Transverse colon (tissue), 4 donors: ENCODE data around the gene TROAP. TPM values are rescaled to one million over a fixed set of nuclear protein-coding genes. Genes with fewer than 3 reads are reported as not detected.
A peak's percentile ranks its signal among the peaks of the same experiment; 100 is the strongest.

Source experiments
- DNase-seq: peaks from one replicate; pipeline ENCODE4 v3.0.0-alpha.2; 2019
- H3K27ac ChIP-seq, 4 donors: fragments of 200-600 bp; sonication (generic); 2 replicates each; pipeline ENCODE4 v1.5.1; 2016 to 2018; ENCODE audit warnings: inconsistent platforms in 4 of 4
- H3K27me3 ChIP-seq: fragments of 200-600 bp; sonication (generic); 2 replicates; pipeline ENCODE4 v1.5.1; 2017; ENCODE audit warnings: inconsistent platforms
- H3K36me3 ChIP-seq, 4 donors: fragments of 200-600 bp; sonication (generic); 2 replicates each; pipeline ENCODE4 v1.5.1; 2017 to 2019; ENCODE audit warnings: inconsistent platforms in 4 of 4
- H3K4me1 ChIP-seq, 4 donors: fragments of 200-600 bp; sonication (generic); 2 replicates each; pipeline ENCODE4 v1.5.1; 2017 to 2020; ENCODE audit warnings: inconsistent platforms in 4 of 4
- H3K4me3 ChIP-seq, 4 donors: fragments of 200-600 bp; sonication (generic); 1 replicate in 1 of 4; 2 replicates in 3 of 4; pipeline versions ENCODE4 v1.5.1 to v1.6.1; 2017 to 2019; ENCODE audit warnings: inconsistent platforms in 4 of 4
- H3K9me3 ChIP-seq, 2 donors: fragments of 200-600 bp; sonication (generic); 2 replicates each; pipeline ENCODE4 v1.5.1; 2017 to 2019; ENCODE audit warnings: inconsistent platforms in 2 of 2
- EP300 ChIP-seq: sonication (generic); formaldehyde crosslinking; IDR thresholded peaks from one replicate; pipeline ENCODE4 v1.6.1; 2017; ENCODE audit warnings: antibody characterized with exemption, low read depth
- POLR2A ChIP-seq: fragments of 450-650 bp; IDR thresholded peaks from one replicate; pipeline ENCODE4 v1.6.1; 2016; ENCODE audit warnings: antibody characterized with exemption, mild to moderate bottlenecking, moderate library complexity
- POLR2AphosphoS5 ChIP-seq, 3 donors: sonication (generic); formaldehyde crosslinking; IDR thresholded peaks; one replicate each; pipeline ENCODE4 v1.6.1; 2016; ENCODE audit warnings: antibody characterized with exemption in 3 of 3
- WGBS, 2 donors: methylation state at CpG; one replicate each; pipeline ENCODE4 v1.1.5; 2018; ENCODE audit warnings: low coverage in 1 of 2; 5-methylcytosine and 5-hydroxymethylcytosine counted together
- in situ Hi-C, 4 donors: fragments of 200-750 bp; cut with MboI; loops; one replicate each; pipeline versions ENCODE4 v1.15.0 to v1.15.1; 2017; ENCODE audit warnings: low sequenced_read_pairs in 3 of 4, low pct_ligation_motif_present in 1 of 4, low pct_unique_long_range_greater_than_20kb in 1 of 4
- intact Hi-C: fragments of 100-400 bp; cut with DNase I; formaldehyde crosslinking; loops from one replicate; pipeline ENCODE4 v1.15.1; 2023; ENCODE audit warnings: low total_unique reads
- total RNA-seq, 4 donors: library from RNA; depleted of rRNA; stranded (reverse); fragments of >200 nt; gene quantifications; one replicate each; pipeline ENCODE4 v1.1.0, GENCODE V29; 2016
- TF ChIP-seq, protein P1 (sequence below), 5 experiments: fragments of 200-600 bp in 3 of 5; fragments of 450-650 bp in 2 of 5; sonication (generic) in 3 of 5; IDR thresholded peaks; 1 replicate in 2 of 5; 2 replicates in 3 of 5; pipeline ENCODE4 v1.5.1; 2016 to 2017; ENCODE audit warnings: antibody characterized with exemption in 5 of 5, inconsistent platforms in 3 of 5, mild to moderate bottlenecking in 2 of 5, moderate library complexity in 1 of 5

Gene TROAP
- total RNA-seq, 4 donors from 2014 or later, result 1.1 to 100 (median 2.7) TPM

DNA sequence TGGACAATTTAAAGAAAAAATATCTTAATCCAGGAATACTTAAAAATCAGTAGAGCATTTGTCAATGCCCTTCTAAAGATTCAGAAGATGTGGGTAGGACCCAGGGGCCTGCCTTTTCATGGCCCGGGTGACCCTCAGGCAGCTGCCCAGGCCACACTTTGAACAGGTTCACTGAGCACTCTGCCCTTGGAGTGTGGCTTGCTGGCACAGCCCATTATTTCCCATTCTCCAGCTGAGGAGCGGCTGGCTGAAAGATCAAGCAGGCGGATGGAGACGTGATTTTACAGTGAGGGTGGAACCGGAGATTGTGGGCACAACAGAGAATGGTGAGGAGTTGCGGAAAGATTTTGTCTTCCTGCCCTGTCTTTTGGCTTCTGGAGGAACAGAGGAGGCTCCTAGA is 35.2 kb upstream of the TROAP start:
- Histone ChIP-seq H3K27ac (no peak overlapping the region), H3K9me3 (no peaks in the 10 kb centered on the region), H3K4me1 (peaks cover 0 to 1% (median under 1%) of the 10 kb centered on the region in 4 donors), H3K36me3 (no peaks in the 10 kb centered on the region), H3K4me3 (no peak overlapping the region), H3K27me3 (peaks cover 53% of the 10 kb centered on the region)
- no peak for DNase-seq
- TF ChIP-seq EP300 (no peak), POLR2AphosphoS5 (IDR thresholded peaks at IDR 0.05) (no peak), POLR2A (no peak)
- TF ChIP-seq, protein P1, sequence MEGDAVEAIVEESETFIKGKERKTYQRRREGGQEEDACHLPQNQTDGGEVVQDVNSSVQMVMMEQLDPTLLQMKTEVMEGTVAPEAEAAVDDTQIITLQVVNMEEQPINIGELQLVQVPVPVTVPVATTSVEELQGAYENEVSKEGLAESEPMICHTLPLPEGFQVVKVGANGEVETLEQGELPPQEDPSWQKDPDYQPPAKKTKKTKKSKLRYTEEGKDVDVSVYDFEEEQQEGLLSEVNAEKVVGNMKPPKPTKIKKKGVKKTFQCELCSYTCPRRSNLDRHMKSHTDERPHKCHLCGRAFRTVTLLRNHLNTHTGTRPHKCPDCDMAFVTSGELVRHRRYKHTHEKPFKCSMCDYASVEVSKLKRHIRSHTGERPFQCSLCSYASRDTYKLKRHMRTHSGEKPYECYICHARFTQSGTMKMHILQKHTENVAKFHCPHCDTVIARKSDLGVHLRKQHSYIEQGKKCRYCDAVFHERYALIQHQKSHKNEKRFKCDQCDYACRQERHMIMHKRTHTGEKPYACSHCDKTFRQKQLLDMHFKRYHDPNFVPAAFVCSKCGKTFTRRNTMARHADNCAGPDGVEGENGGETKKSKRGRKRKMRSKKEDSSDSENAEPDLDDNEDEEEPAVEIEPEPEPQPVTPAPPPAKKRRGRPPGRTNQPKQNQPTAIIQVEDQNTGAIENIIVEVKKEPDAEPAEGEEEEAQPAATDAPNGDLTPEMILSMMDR (IDR thresholded peaks at IDR 0.05), result no peak
- 56% methylated on average over 6 of the region's 6 CpGs; no CpG with 5 or more reads in 1 of the 2 donors for WGBS, 2 donors
- intact Hi-C loops, result no loop called here
- in situ Hi-C loops, result loop anchor here in 1 of 4 donors (10.0 kb wide), 1 partner anchor 47 kb away; the partner anchor contains the start of gene C1QL4

DNA sequence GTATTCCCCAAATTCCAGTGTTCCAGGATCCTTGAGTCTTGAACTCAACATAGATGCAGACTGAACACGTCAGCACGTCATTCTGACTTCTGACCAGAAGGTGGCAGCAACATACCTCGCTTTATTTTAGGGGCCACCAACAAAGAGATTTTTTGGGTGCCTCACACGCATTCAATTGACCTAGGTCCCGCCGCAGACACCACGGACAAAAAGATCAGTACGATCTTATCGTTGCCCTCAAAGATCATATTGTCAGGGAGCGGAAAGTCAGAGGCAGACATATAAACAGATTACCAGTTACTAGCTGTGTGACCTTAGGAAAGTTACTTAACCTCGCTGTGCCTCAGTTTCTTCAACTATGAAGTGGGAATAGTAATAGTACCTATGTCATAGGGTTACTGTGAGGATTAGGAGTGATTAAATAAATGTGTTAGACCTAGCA is 34.6 kb upstream of the TROAP start:
- no peaks in the 10 kb centered on the region for H3K36me3 ChIP-seq
- peak; percentile 58 for DNase-seq
- in situ Hi-C loops (loop anchor here in 1 of 4 donors (10.0 kb wide), 1 partner anchor 46 kb away; the partner anchor contains the start of gene C1QL4), intact Hi-C loops (no loop called here)
- TF ChIP-seq POLR2AphosphoS5 (IDR thresholded peaks at IDR 0.05) (no peak), POLR2A (no peak), EP300 (no peak)
- TF ChIP-seq, protein P1 (IDR thresholded peaks at IDR 0.05), result peak; percentile 79 to 87 (median 83)
- H3K4me3 ChIP-seq, result no peak overlapping the region
- H3K27ac ChIP-seq, result no peak overlapping the region
- H3K4me1 ChIP-seq, result peaks cover 0 to 7% (median 5%) of the 10 kb centered on the region in 4 donors
- H3K9me3 ChIP-seq, result no peaks in the 10 kb centered on the region
- 4% methylated on average over 11 of the region's 11 CpGs; no CpG with 5 or more reads in 1 of the 2 donors for WGBS, 2 donors
- H3K27me3 ChIP-seq, result peaks cover 53% of the 10 kb centered on the region

DNA sequence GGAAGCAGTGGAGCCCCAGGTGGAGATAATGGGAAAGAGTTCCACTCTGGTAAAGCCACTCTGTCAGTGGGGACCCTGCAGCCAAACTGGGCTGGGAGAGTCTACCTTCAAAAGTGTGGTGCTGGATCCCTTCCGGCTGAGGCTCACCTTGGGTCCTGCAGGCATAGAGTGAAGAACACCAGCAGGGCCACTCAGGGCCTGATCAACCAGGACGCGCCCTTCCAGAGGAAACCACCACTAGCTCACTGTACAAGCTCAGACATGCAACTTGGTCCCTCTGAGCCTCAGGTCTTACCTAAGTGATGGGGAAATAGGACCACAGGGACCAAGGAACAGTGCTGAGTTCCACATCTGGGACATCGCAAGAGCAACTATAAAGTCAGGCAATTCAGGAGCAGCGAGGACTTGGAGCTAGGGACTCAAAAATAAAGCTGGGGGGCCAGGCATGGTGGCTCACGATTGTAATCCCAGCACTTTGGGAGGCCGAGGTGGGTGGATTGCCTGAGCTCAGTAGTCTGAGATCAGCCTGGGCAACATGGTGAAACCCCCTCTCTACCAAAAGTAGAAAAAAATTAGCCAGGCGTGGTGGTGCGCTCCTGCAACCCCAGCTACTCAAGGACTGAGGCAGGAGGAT is 34.0 kb upstream of the TROAP start:
- no peak for TF ChIP-seq POLR2AphosphoS5 (IDR thresholded peaks at IDR 0.05)
- no peak for TF ChIP-seq POLR2A
- no peak for TF ChIP-seq EP300
- TF ChIP-seq, protein P1 (IDR thresholded peaks at IDR 0.05), result no peak
- Histone ChIP-seq H3K27ac (no peak overlapping the region), H3K36me3 (no peaks in the 10 kb centered on the region), H3K4me1 (peaks cover 0 to 10% (median 5%) of the 10 kb centered on the region in 4 donors), H3K27me3 (peaks cover 49% of the 10 kb centered on the region), H3K9me3 (no peaks in the 10 kb centered on the region), H3K4me3 (no peak overlapping the region)
- DNase-seq, result no peak
- in situ Hi-C loops, result loop anchor here in 1 of 4 donors (10.0 kb wide), 1 partner anchor 46 kb away; the partner anchor contains the start of gene C1QL4
- WGBS, 2 donors, result 73 to 84% methylated on average over 5 to 9 of the region's 9 CpGs
- intact Hi-C loops, result no loop called here

DNA sequence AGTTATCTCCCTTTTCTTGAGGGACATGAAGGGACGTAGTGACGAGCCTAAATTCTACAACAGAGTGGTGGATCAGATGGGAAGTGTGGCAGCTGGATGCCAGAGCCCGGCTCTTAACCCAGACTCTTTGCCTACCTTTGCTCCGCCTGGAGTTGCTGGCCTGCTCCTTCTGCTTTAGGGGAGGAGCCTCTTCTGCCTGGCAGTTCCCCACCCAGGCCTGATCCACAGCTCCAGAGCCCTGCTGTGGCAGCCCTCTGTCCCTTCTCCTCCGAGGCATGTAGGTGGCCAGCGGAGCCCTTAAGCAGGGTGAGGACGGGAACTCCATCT is 30.4 kb upstream of the TROAP start:
- no peak overlapping the region for H3K27ac ChIP-seq
- TF ChIP-seq EP300 (no peak), POLR2A (no peak), POLR2AphosphoS5 (IDR thresholded peaks at IDR 0.05) (no peak)
- TF ChIP-seq, protein P1 (IDR thresholded peaks at IDR 0.05), result no peak
- peaks cover 12 to 30% (median 26%) of the 10 kb centered on the region in 4 donors for H3K4me1 ChIP-seq
- DNase-seq, result no peak
- intact Hi-C loops, result loop anchor here (5.0 kb wide), 1 partner anchor 50 kb away; no protein-coding TSS in a partner anchor
- no peak overlapping the region for H3K4me3 ChIP-seq
- H3K9me3 ChIP-seq, result no peaks in the 10 kb centered on the region
- H3K27me3 ChIP-seq, result peaks cover 51% of the 10 kb centered on the region
- no peaks in the 10 kb centered on the region for H3K36me3 ChIP-seq
- in situ Hi-C loops, result no loop called here
- 63 to 100% methylated on average over 1 to 7 of the region's 7 CpGs for WGBS, 2 donors
